Dermis blood vessel endothelial cell (primary cell): ENCODE results near the gene CDK5R2. TPM values are rescaled to one million over a fixed set of nuclear protein-coding genes. Genes with fewer than 3 reads are reported as not detected.

Source experiments
- DNase-seq: peaks from one replicate; pipeline ENCODE4 v3.0.0; 2010
- total RNA-seq: library from RNA; depleted of rRNA; stranded (reverse); fragments of >200 nt; gene quantifications from 2 replicates; pipeline ENCODE4 v1.2.3, GENCODE V29; 2014

CDK5R2 gene
- total RNA-seq, 1 donor from 2014 or later: not detected

- DNase-seq: no peak
Observed at GRCh38 chr2:219009294-219009693, 49.8 kb downstream of the CDK5R2 start.

DNA sequence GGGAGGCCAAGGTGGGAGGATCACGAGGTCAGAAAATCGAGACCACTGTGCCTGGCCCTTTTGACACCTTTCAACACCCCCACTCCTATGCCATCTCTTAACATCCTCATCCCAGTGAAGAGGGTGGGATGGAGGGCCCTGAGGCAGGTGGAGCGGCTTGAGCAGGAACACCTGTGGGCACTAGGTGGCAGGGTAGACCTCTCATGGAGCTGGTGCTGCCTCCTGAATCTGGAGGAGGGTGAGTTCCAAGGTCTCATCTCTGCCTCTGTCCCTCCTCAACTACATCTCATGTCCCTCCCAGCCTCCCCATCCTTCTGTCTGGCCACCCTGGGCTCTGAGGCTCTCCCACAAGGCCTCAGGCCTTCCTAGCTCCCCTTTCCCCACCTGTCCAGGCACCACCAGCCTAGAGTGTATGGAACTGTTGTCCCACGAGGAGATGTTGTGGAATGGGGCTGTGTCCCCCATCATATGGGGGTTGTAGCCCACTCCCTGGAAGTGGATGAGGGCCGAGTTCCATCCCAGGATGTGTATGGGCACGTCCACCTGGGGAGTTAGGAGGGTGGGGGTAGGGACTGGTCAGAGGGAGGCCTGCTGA lies 50.8 kb downstream of the CDK5R2 start:
- DNase-seq: peak; percentile 29

DNA sequence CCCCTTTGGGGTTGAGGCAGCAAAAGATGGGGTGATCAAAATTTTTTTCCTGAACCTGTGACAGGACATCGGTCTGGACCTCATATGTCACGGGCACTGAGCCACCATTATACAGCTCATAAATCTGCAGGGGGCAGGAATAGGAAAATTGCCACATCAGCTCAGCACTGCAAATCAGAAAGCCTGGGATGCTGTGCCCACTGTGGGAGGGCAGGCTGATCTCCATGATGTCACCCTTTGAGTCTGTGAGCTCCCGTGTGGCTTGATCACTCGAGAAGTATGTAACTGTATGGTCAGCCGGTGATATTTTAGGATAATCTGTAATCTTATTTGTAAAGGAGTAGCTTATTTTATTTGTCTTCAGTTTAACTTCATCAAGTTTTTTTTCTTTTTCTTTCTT lies 51.4 kb downstream of the CDK5R2 start:
- no peak for DNase-seq

Other genes starting within 250 kb of the CDK5R2 start
- gene TTLL4, start 248.8 kb upstream of the CDK5R2 start, total RNA-seq: 7.6 and 9.4 TPM in 2 replicates
- 8.6 and 12.8 TPM in 2 replicates for gene CYP27A1, start 177.5 kb upstream of the CDK5R2 start, total RNA-seq
- not detected in 2 replicates for gene PRKAG3, start 127.9 kb upstream of the CDK5R2 start, total RNA-seq
- not detected in 2 replicates for gene WNT6, start 99.9 kb upstream of the CDK5R2 start, total RNA-seq
- under 0.01 and 0.05 TPM in 2 replicates for gene WNT10A, start 78.8 kb upstream of the CDK5R2 start, total RNA-seq
- gene FEV, start 25.5 kb downstream of the CDK5R2 start, total RNA-seq: not detected in 2 replicates
- not detected in 2 replicates for gene CRYBA2, start 33.8 kb downstream of the CDK5R2 start, total RNA-seq
- not detected in 2 replicates for gene CFAP65, start 81.8 kb downstream of the CDK5R2 start, total RNA-seq
- not detected in 2 replicates for gene IHH, start 101.3 kb downstream of the CDK5R2 start, total RNA-seq
- 25.7 and 28.8 TPM in 2 replicates for gene NHEJ1, start 201.1 kb downstream of the CDK5R2 start, total RNA-seq
- gene SLC23A3, start 210.4 kb downstream of the CDK5R2 start, total RNA-seq: 1.3 and 3.2 TPM in 2 replicates
- gene CNPPD1, start 217.3 kb downstream of the CDK5R2 start, total RNA-seq: 25.7 and 29.8 TPM in 2 replicates
- gene RETREG2, start 218.6 kb downstream of the CDK5R2 start, total RNA-seq: 64.1 and 75.4 TPM in 2 replicates
- 16.7 and 22.5 TPM in 2 replicates for gene ZFAND2B, start 247.1 kb downstream of the CDK5R2 start, total RNA-seq